ENCODE data around the gene ZMYND8. TPM values are rescaled to one million over a fixed set of nuclear protein-coding genes. Genes with fewer than 3 reads are reported as not detected.

The ZMYND8 gene
- total RNA-seq, 1 donor from 2014 or later = 86.0 TPM

- H3K27me3 Mint-ChIP-seq (ENCODE audit: low read depth) = no peaks in the 10 kb centered on the region
- TF ChIP-seq CTCF (conservative IDR thresholded peaks at IDR 0.05) = no peak
- no peak overlapping the region for H3K4me3 Mint-ChIP-seq
- H3K27ac Mint-ChIP-seq (ENCODE audit: unreplicated experiment) = no peak overlapping the region
- peaks cover 10% of the 10 kb centered on the region for H3K4me1 Mint-ChIP-seq
- no peaks in the 10 kb centered on the region for H3K36me3 Mint-ChIP-seq (ENCODE audit: low read depth)
- H3K9me3 Mint-ChIP-seq = no peaks in the 10 kb centered on the region
- DNase-seq (ENCODE audit: low read depth, low spot score) = no peak
Measured at GRCh38 chr20:47353239-47353691, 3.2 kb downstream of the ZMYND8 start.

- Mint-ChIP-seq H3K27me3 (ENCODE audit: low read depth) (no peaks in the 10 kb centered on the region), H3K4me1 (peaks cover 3% of the 10 kb centered on the region), H3K36me3 (ENCODE audit: low read depth) (no peaks in the 10 kb centered on the region), H3K27ac (ENCODE audit: unreplicated experiment) (no peak overlapping the region), H3K4me3 (no peak overlapping the region), H3K9me3 (no peaks in the 10 kb centered on the region)
- no peak for DNase-seq (ENCODE audit: low read depth, low spot score)
- no peak for TF ChIP-seq CTCF (conservative IDR thresholded peaks at IDR 0.05)
Measured at GRCh38 chr20:47352332-47353238, 3.9 kb downstream of the ZMYND8 start.

- H3K9me3 Mint-ChIP-seq = no peaks in the 10 kb centered on the region
- no peak for TF ChIP-seq CTCF (conservative IDR thresholded peaks at IDR 0.05)
- no peak for DNase-seq (ENCODE audit: low read depth, low spot score)
Measured at GRCh38 chr20:47351643-47352331, 4.7 kb downstream of the ZMYND8 start.

GRCh38 chr20:47350691-47351545 is 5.6 kb downstream of the ZMYND8 start:
- no peak for TF ChIP-seq CTCF (conservative IDR thresholded peaks at IDR 0.05)
- peaks cover 11% of the 10 kb centered on the region for H3K36me3 Mint-ChIP-seq (ENCODE audit: low read depth)
- no peaks in the 10 kb centered on the region for H3K4me1 Mint-ChIP-seq
- H3K4me3 Mint-ChIP-seq = no peak overlapping the region
- no peak overlapping the region for H3K27ac Mint-ChIP-seq (ENCODE audit: unreplicated experiment)
- no peak for DNase-seq (ENCODE audit: low read depth, low spot score)
- H3K27me3 Mint-ChIP-seq (ENCODE audit: low read depth) = no peaks in the 10 kb centered on the region
- H3K9me3 Mint-ChIP-seq = no peaks in the 10 kb centered on the region

More at GRCh38 chr20:47351643-47352331, 4.7 kb downstream of the ZMYND8 start:
- Mint-ChIP-seq H3K36me3 (ENCODE audit: low read depth) (peaks cover 4% of the 10 kb centered on the region), H3K4me3 (no peak overlapping the region), H3K4me1 (no peaks in the 10 kb centered on the region), H3K27ac (ENCODE audit: unreplicated experiment) (no peak overlapping the region), H3K27me3 (ENCODE audit: low read depth) (no peaks in the 10 kb centered on the region)

GRCh38 chr20:47350181-47350550 is 6.3 kb downstream of the ZMYND8 start:
- Mint-ChIP-seq H3K27me3 (ENCODE audit: low read depth) (no peaks in the 10 kb centered on the region), H3K9me3 (no peaks in the 10 kb centered on the region), H3K36me3 (ENCODE audit: low read depth) (peaks cover 13% of the 10 kb centered on the region), H3K27ac (ENCODE audit: unreplicated experiment) (no peak overlapping the region), H3K4me1 (peaks cover 1% of the 10 kb centered on the region), H3K4me3 (no peak overlapping the region)
- TF ChIP-seq CTCF (conservative IDR thresholded peaks at IDR 0.05) = no peak
- DNase-seq (ENCODE audit: low read depth, low spot score) = no peak

Data from neural crest cell (in vitro differentiated cells).